ENCODE results near the gene SENP6.

SENP6 gene

DNA sequence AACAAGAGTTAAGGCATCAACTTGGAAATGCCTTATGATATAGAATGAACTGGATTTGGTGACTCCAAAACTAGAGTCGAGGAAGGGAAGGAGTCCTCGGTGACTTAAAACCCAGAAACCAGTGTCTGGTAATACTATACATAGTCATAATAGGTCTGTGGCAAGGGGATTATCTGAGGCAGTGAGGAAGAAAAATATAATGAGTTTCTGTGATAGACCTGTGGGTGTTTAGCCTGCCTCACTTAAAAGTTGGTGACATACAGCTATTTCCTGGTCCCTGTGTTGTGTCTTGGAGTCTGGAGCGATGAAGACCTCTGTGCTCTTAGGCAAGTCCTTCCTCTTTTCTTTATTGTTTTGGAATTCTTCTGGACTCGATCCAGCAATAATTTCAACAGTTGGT is 142.3 kb downstream of the SENP6 start:
- H3K9me3 ChIP-seq (ENCODE audit: control insufficient read depth, low read length), result no peaks in the 10 kb centered on the region
- H3K36me3 ChIP-seq (ENCODE audit: control insufficient read depth, insufficient read depth, low read length), result no peaks in the 10 kb centered on the region
- H3K27me3 ChIP-seq (ENCODE audit: control insufficient read depth, insufficient read depth, low read length), result no peaks in the 10 kb centered on the region
- H3K4me1 ChIP-seq (ENCODE audit: control insufficient read depth, insufficient read depth, low read length), result peaks cover 12% of the 10 kb centered on the region
- no peak overlapping the region for H3K4me3 ChIP-seq (ENCODE audit: low read length)
- H3K9ac ChIP-seq (ENCODE audit: low read length), result no peak overlapping the region

DNA sequence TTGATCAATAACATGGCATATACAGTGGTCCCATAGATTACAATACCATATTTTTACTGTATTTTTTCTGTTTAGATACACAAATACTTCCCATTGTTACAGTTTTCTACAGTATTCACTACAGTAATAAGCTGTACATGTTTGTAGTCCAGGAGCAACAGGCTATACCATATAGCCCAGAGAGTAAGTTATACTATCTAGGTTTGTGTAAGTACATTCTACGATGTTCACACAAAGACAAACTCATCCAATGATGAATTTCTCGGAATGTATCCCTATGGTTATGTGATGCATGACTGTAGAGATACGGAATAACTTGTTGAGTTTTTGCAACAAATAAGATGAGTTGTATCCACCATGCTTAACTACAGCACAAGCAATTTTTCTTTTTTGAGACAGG is 143.7 kb downstream of the SENP6 start:
- no peak overlapping the region for H3K4me3 ChIP-seq (ENCODE audit: low read length)
- no peaks in the 10 kb centered on the region for H3K36me3 ChIP-seq (ENCODE audit: control insufficient read depth, insufficient read depth, low read length)
- no peaks in the 10 kb centered on the region for H3K9me3 ChIP-seq (ENCODE audit: control insufficient read depth, low read length)
- H3K27me3 ChIP-seq (ENCODE audit: control insufficient read depth, insufficient read depth, low read length), result no peaks in the 10 kb centered on the region
- H3K4me1 ChIP-seq (ENCODE audit: control insufficient read depth, insufficient read depth, low read length), result peaks cover 12% of the 10 kb centered on the region
- H3K9ac ChIP-seq (ENCODE audit: low read length), result no peak overlapping the region

DNA sequence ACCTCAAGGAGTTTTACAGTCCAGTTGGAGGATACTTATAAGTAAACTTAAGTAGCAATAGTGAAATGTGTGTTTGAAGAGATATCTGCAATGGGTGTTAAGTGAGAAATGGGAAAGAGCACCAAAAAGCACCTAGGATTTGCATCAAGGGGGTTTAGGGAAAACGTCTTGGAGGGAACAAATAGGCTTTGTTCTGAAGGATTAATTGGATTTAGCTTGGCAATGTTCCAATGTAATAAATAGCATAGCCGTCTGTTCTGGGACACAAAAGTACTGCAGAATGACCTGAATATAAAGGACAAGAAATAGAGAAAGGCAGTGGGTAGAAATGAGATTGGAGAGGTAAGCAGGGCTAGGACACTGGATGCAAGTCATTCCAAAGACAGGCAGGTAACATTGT is 144.5 kb downstream of the SENP6 start:
- no peaks in the 10 kb centered on the region for H3K27me3 ChIP-seq (ENCODE audit: control insufficient read depth, insufficient read depth, low read length)
- H3K9ac ChIP-seq (ENCODE audit: low read length), result no peak overlapping the region

DNA sequence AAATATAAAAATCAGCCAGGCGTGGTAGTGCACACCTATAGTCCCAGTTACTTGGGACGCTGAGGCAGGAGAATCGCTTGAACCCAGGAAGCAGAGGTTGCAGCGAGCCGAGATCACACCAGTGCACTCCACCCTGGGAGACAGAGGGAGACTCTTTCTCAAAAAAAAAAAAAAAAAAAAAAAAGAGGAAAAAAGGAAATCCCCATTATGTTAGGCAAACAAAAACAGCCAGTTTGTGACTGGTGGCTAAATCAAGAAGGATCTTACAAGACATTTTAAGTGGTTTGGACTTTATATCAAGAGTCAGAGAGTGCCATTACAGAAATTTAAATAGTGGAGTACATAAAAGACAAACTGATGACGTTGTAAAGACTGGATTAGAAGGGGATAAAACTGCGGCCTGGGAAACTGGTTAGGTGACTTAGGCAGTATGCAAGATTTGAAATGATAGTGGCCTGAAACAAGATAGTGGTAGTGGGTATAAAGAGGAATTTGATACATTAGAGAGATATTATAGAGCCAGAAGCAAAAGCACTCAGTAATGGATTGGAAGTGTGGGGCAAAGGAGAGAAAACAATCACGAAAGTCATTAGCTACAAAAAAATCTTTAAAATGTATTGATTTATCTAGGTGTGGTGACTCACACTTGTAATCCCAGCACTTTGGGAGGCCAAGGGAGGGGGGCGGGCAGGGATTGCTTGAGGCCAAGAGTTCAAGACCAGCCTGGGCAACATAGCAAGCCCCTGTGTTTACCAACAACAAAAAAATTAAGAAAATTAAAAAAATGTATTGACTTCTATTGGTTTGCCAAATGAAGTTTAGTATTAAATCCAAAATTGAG is 145.7 kb downstream of the SENP6 start:
- H3K9me3 ChIP-seq (ENCODE audit: control insufficient read depth, low read length), result no peaks in the 10 kb centered on the region
- H3K4me3 ChIP-seq (ENCODE audit: low read length), result no peak overlapping the region
- no peaks in the 10 kb centered on the region for H3K27me3 ChIP-seq (ENCODE audit: control insufficient read depth, insufficient read depth, low read length)
- H3K4me1 ChIP-seq (ENCODE audit: control insufficient read depth, insufficient read depth, low read length), result peaks cover 14% of the 10 kb centered on the region
- H3K36me3 ChIP-seq (ENCODE audit: control insufficient read depth, insufficient read depth, low read length), result no peaks in the 10 kb centered on the region
- no peak overlapping the region for H3K9ac ChIP-seq (ENCODE audit: low read length)

More for the DNA sequence above, 144.5 kb downstream of the SENP6 start:
- Histone ChIP-seq H3K36me3 (ENCODE audit: control insufficient read depth, insufficient read depth, low read length) (no peaks in the 10 kb centered on the region), H3K9me3 (ENCODE audit: control insufficient read depth, low read length) (no peaks in the 10 kb centered on the region), H3K4me1 (ENCODE audit: control insufficient read depth, insufficient read depth, low read length) (peaks cover 12% of the 10 kb centered on the region), H3K4me3 (ENCODE audit: low read length) (no peak overlapping the region)

DNA sequence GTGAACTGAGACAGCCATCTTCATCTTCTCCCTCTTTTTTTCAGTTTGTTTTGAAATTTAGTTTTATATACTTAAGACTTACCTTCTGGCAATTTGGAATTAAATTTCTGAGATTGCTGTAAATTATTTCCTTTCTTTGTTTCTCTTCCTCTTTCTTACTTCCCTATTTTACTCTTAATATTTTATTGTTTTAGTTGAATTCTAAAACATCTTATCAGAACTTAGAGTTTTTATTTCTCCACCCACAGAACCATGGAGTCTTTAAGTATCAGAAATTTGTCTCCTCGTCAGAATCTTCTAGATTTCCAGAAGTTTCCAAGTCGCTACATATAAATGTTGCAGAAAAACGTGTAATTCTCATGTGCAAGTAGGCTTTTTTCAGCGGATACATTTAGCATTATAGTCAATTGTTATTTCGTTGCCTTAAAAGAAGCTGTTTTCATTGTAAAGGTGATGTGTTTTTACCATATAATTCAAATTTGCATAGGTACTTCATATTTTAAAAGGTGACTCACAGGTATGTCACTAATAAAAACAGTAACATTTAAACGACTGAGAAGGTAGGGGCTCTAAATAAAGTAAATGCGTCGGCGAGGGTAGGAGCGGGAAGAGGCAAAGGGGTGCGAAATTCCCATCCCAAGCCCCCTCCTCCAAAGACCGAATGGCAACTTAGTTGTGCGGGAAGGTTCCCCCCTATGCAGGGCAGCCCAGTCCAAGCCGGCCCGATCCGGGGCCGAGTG is 146.5 kb downstream of the SENP6 start:
- Histone ChIP-seq H3K36me3 (ENCODE audit: control insufficient read depth, insufficient read depth, low read length) (no peaks in the 10 kb centered on the region), H3K9ac (ENCODE audit: low read length) (peak overlapping the region; percentile 99), H3K4me1 (ENCODE audit: control insufficient read depth, insufficient read depth, low read length) (peaks cover 16% of the 10 kb centered on the region), H3K27me3 (ENCODE audit: control insufficient read depth, insufficient read depth, low read length) (no peaks in the 10 kb centered on the region), H3K4me3 (ENCODE audit: low read length) (peak overlapping the region; percentile 88), H3K9me3 (ENCODE audit: control insufficient read depth, low read length) (no peaks in the 10 kb centered on the region)

DNA sequence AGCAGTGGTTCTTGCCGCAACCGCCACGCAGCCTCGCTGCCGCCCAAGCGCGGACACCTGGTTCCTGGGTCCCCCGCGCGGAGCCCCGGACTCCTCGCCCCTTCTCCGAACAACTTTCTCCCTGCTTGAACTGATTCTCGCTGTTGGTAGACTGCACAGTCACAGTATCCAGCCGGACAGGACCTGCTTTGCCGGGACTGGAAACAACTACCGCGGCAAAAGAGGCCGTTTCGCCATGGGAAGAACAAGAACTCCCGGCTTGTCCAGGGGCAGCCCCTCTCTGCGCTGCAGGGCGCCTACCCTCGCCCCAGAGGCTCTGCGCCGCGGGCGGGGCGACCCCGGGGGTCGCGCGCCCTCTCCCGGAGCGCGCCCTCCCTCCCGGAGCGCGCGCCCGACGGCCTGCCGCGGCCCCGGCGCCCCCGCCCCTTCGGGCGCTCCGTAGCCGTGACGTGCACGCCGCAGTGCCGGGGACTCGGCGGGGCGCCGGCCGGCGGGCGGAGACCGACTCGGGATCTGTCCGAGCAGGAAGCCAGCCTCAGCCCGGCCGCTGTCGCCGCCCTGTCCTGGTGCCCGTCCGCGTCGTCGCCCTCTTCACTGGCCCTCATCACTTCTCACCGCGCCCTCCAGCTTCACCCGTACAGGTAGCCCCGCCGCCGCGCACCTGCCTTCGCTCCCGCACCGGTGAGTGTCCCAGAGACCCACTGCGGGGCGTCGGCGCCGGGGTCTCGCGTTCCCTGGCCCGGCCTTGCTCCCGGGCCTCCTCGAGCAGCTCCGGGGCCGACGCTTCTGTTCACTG is 147.3 kb downstream of the SENP6 start, which contains the start of gene MYO6:
Gene MYO6, plus strand, starts transcription at position 497 of the 796 bp plus-strand sequence. CDS start 68,309 bp downstream, outside the sequence.
- peak within 1 kb of the TSS; percentile 88 for H3K4me3 ChIP-seq (ENCODE audit: low read length)
- no peaks in the 10 kb centered on the region for H3K36me3 ChIP-seq (ENCODE audit: control insufficient read depth, insufficient read depth, low read length)
- H3K9ac ChIP-seq (ENCODE audit: low read length), result peak within 1 kb of the TSS; percentile 99
- H3K4me1 ChIP-seq (ENCODE audit: control insufficient read depth, insufficient read depth, low read length), result peaks cover 21% of the 10 kb centered on the region
- H3K27me3 ChIP-seq (ENCODE audit: control insufficient read depth, insufficient read depth, low read length), result no peaks in the 10 kb centered on the region
- no peaks in the 10 kb centered on the region for H3K9me3 ChIP-seq (ENCODE audit: control insufficient read depth, low read length)

DNA sequence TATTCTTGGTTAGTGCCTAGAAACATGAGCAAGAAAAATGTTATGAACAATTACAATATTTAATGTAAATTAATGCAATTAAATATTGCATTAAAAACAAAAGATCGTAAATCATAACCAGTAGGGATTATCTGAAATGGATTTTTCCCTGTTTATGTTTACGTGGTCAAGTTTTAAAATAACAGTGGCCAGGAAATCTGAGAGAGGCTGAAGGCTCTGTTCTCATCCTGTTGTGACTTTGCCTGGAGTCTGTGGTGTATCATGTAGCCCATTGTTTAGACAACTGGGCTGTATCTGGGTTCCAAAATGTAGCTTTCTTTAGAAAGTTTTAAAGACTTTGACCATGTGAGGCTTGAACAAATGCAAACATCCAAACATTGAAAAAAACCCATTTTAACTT is 149.8 kb downstream of the SENP6 start:
- Histone ChIP-seq H3K27me3 (ENCODE audit: control insufficient read depth, insufficient read depth, low read length) (no peaks in the 10 kb centered on the region), H3K4me3 (ENCODE audit: low read length) (no peak overlapping the region), H3K4me1 (ENCODE audit: control insufficient read depth, insufficient read depth, low read length) (peaks cover 24% of the 10 kb centered on the region), H3K9me3 (ENCODE audit: control insufficient read depth, low read length) (no peaks in the 10 kb centered on the region), H3K9ac (ENCODE audit: low read length) (no peak overlapping the region), H3K36me3 (ENCODE audit: control insufficient read depth, insufficient read depth, low read length) (no peaks in the 10 kb centered on the region)

DNA sequence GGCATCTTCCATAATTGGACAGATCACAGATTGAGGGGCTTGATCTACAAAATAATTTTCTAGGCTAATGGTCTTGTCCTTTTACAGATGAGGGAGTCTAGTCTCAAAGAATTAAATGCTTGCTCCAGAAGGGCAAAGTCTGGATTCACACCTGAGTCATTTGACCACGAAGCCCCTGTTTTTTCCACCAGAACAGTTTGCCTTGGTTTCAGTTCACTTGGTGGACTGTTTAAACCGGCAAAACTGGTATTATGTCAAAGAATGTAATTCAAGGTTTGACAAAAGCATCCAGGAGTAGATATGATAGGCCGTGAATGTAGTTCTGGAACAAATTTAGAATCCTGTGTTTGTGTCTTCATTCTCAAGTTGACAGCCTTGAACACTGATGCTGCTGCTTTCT is 150.7 kb downstream of the SENP6 start:
- peaks cover 23% of the 10 kb centered on the region for H3K4me1 ChIP-seq (ENCODE audit: control insufficient read depth, insufficient read depth, low read length)
- no peaks in the 10 kb centered on the region for H3K36me3 ChIP-seq (ENCODE audit: control insufficient read depth, insufficient read depth, low read length)
- H3K9me3 ChIP-seq (ENCODE audit: control insufficient read depth, low read length), result no peaks in the 10 kb centered on the region
- H3K9ac ChIP-seq (ENCODE audit: low read length), result no peak overlapping the region
- no peaks in the 10 kb centered on the region for H3K27me3 ChIP-seq (ENCODE audit: control insufficient read depth, insufficient read depth, low read length)
- H3K4me3 ChIP-seq (ENCODE audit: low read length), result no peak overlapping the region

DNA sequence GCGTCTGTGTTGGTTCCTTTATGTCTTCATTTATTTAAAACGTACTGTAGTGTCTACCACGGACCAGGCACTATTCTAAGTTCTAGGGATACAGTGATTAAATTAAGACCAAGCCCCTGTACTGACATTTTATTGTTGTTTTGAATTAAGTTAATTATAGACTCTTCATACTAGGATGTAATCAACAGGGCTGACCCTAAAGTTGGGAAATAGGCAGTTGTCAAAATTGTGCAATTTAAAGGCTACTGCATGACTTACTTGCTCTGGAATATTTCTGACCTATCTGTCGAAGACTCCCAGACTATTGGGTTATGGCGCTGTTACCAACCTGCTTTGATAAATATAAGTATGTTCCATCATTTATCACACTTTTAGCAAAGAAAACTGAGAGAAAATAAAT is 154.0 kb downstream of the SENP6 start:
- peaks cover 22% of the 10 kb centered on the region for H3K4me1 ChIP-seq (ENCODE audit: control insufficient read depth, insufficient read depth, low read length)
- H3K4me3 ChIP-seq (ENCODE audit: low read length), result no peak overlapping the region
- H3K9me3 ChIP-seq (ENCODE audit: control insufficient read depth, low read length), result no peaks in the 10 kb centered on the region
- no peaks in the 10 kb centered on the region for H3K27me3 ChIP-seq (ENCODE audit: control insufficient read depth, insufficient read depth, low read length)
- H3K9ac ChIP-seq (ENCODE audit: low read length), result no peak overlapping the region
- H3K36me3 ChIP-seq (ENCODE audit: control insufficient read depth, insufficient read depth, low read length), result no peaks in the 10 kb centered on the region

DNA sequence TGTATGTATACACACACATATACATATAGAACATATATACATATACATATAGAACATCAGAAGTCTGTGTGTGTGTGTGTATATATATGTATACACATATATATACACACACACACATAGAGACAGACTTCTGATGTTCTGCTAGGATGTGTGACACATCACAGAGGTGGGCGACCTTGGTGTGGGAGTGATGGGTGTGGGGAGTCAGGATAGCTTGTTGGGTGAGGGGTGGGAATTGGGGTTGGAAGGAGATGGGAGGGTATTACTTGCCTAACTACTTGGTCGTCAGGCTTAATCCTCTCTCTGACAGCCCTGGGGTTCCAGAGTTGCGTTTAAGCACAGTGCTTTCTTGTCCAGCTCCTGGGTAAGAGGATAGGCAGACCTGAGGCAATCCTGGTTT is 155.6 kb downstream of the SENP6 start:
- Histone ChIP-seq H3K36me3 (ENCODE audit: control insufficient read depth, insufficient read depth, low read length) (no peaks in the 10 kb centered on the region), H3K27me3 (ENCODE audit: control insufficient read depth, insufficient read depth, low read length) (no peaks in the 10 kb centered on the region), H3K9me3 (ENCODE audit: control insufficient read depth, low read length) (no peaks in the 10 kb centered on the region), H3K9ac (ENCODE audit: low read length) (no peak overlapping the region), H3K4me3 (ENCODE audit: low read length) (no peak overlapping the region), H3K4me1 (ENCODE audit: control insufficient read depth, insufficient read depth, low read length) (peaks cover 29% of the 10 kb centered on the region)

DNA sequence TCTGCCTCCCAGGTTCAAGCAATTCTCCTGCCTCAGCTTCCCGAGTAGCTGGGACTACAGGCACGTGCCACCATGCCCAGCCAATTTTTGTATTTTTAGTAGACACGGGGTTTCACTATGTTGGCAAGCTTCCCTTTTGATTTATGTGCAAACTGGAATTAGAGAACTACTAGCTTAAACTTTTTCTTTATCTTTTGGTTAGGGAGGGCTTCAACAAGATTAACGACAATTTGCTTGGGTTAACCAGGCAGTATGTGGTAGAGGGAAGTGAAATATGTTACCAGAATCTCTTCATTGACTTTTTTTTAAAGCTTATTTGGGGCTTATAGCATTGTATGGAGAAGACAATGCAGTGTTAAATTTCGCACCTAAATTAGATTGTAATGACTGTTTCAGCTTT is 156.4 kb downstream of the SENP6 start:
- Histone ChIP-seq H3K36me3 (ENCODE audit: control insufficient read depth, insufficient read depth, low read length) (no peaks in the 10 kb centered on the region), H3K9ac (ENCODE audit: low read length) (no peak overlapping the region), H3K4me1 (ENCODE audit: control insufficient read depth, insufficient read depth, low read length) (peaks cover 25% of the 10 kb centered on the region), H3K9me3 (ENCODE audit: control insufficient read depth, low read length) (no peaks in the 10 kb centered on the region), H3K27me3 (ENCODE audit: control insufficient read depth, insufficient read depth, low read length) (no peaks in the 10 kb centered on the region), H3K4me3 (ENCODE audit: low read length) (no peak overlapping the region)

DNA sequence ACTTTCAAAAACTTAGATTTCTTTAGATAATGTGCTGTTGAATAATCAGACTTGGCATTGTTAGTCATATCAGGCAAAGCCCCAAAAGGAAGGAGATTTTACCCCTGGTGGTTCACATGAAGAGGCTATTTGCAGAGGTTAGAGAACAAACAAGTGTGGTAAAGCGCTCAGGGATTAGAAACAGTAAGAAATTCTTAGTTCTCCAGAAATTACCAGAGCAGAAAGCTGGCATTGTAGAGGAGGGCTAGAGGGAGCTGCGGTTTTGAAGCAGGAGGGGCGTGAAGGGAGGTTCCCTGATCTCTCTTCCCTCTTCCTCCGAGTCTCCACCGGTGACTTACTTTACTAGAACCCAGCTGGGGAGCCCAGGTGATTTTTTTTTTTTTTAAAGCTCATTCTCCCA is 157.5 kb downstream of the SENP6 start:
- no peak overlapping the region for H3K9ac ChIP-seq (ENCODE audit: low read length)
- no peaks in the 10 kb centered on the region for H3K9me3 ChIP-seq (ENCODE audit: control insufficient read depth, low read length)
- H3K36me3 ChIP-seq (ENCODE audit: control insufficient read depth, insufficient read depth, low read length), result no peaks in the 10 kb centered on the region
- no peaks in the 10 kb centered on the region for H3K27me3 ChIP-seq (ENCODE audit: control insufficient read depth, insufficient read depth, low read length)
- no peak overlapping the region for H3K4me3 ChIP-seq (ENCODE audit: low read length)
- peaks cover 17% of the 10 kb centered on the region for H3K4me1 ChIP-seq (ENCODE audit: control insufficient read depth, insufficient read depth, low read length)

Measured in mucosa of stomach (tissue), 1 donor.